Neural cell (in vitro differentiated cells): Measurements from ENCODE around the gene KRTAP1-4. TPM values are rescaled to one million over a fixed set of nuclear protein-coding genes. Genes with fewer than 3 reads are reported as not detected.

Experiments used
- H2AFZ ChIP-seq: fragments of 200-600, 300-800 bp; sonication (generic), shearing (Covaris generic); 2 replicates; pipeline ENCODE4 v1.6.0; 2014; ENCODE audit warnings: low read depth, mild to moderate bottlenecking, antibody characterized with exemption, low read length, moderate library complexity
- H3F3A ChIP-seq: fragments of 200-600 bp; shearing (Covaris generic); 2 replicates; pipeline ENCODE4 v1.6.1; 2016; ENCODE audit warnings: mild to moderate bottlenecking, moderate library complexity, mixed read lengths, antibody characterized with exemption, low read length; ENCODE audit not compliant: insufficient read depth, poor library complexity, severe bottlenecking
- H3K27ac ChIP-seq: fragments of 200-600, 300-800 bp; sonication (generic), shearing (Covaris generic); 2 replicates; pipeline ENCODE4 v1.5.1; 2014; ENCODE audit warnings: mild to moderate bottlenecking, low read length, moderate library complexity
- H3K27me3 ChIP-seq: fragments of 300-800, 200-600 bp; sonication (generic), shearing (Covaris generic); 2 replicates; pipeline ENCODE4 v1.6.0; 2014; ENCODE audit warnings: mild to moderate bottlenecking, low read depth, low read length, moderate library complexity; ENCODE audit not compliant: insufficient read depth
- H3K36me3 ChIP-seq: fragments of 300-800, 200-600 bp; sonication (generic), shearing (Covaris generic); 2 replicates; pipeline ENCODE4 v1.5.1; 2014; ENCODE audit warnings: mild to moderate bottlenecking, antibody characterized with exemption, low read length, moderate library complexity; ENCODE audit not compliant: insufficient read depth
- H3K4me2 ChIP-seq: fragments of 300-800, 200-600 bp; sonication (generic), shearing (Covaris generic); 2 replicates; pipeline ENCODE4 v1.6.0; 2014; ENCODE audit warnings: mild to moderate bottlenecking, low read length
- H3K4me3 ChIP-seq: fragments of 300-800, 200-600 bp; sonication (generic), shearing (Covaris generic); 2 replicates; pipeline ENCODE4 v1.5.1; 2014; ENCODE audit warnings: mild to moderate bottlenecking, low read length, moderate library complexity
- H3K79me2 ChIP-seq: fragments of 200-600 bp; shearing (Covaris generic); replicated peaks from 2 replicates; pipeline ENCODE4 v1.6.0; 2014; ENCODE audit warnings: mild to moderate bottlenecking, low read length, moderate library complexity; ENCODE audit not compliant: insufficient read depth
- H3K9ac ChIP-seq: fragments of 300-800, 200-600 bp; sonication (generic), shearing (Covaris generic); 2 replicates; pipeline ENCODE4 v1.6.1; 2016; ENCODE audit warnings: mild to moderate bottlenecking, low read length, mixed read lengths
- H3K9me2 ChIP-seq: fragments of 200-600 bp; shearing (Covaris generic); 2 replicates; pipeline ENCODE4 v1.6.1; 2016; ENCODE audit warnings: mild to moderate bottlenecking, low read length, mixed read lengths; ENCODE audit not compliant: insufficient read depth
- H3K9me3 ChIP-seq: fragments of 200-600, 300-800 bp; sonication (generic), shearing (Covaris generic); 2 replicates; pipeline ENCODE4 v1.6.1; 2016; ENCODE audit warnings: mild to moderate bottlenecking, mixed run types, low read length, moderate library complexity, mixed read lengths
- H4K20me1 ChIP-seq: fragments of 200-600 bp; shearing (Covaris generic); 2 replicates; pipeline ENCODE4 v1.6.1; 2016; ENCODE audit warnings: mild to moderate bottlenecking, mixed run types; ENCODE audit not compliant: insufficient read depth
- EP300 ChIP-seq: fragments of 450-650 bp; conservative IDR thresholded peaks from 2 replicates; pipeline ENCODE4 v1.6.1; 2014; ENCODE audit warnings: antibody characterized with exemption, mild to moderate bottlenecking, moderate library complexity; ENCODE audit not compliant: poor library complexity, severe bottlenecking
- EZH2 ChIP-seq: fragments of 200-600, 300-800 bp; shearing (Covaris generic), sonication (generic); IDR thresholded peaks from 2 replicates; pipeline ENCODE4 v1.6.1; 2014; ENCODE audit warnings: antibody characterized with exemption, low read length, borderline replicate concordance, mild to moderate bottlenecking; ENCODE audit not compliant: insufficient read depth, poor library complexity, severe bottlenecking
- MXI1 ChIP-seq: fragments of 450-650 bp; conservative IDR thresholded peaks from 2 replicates; pipeline ENCODE4 v1.6.1; 2014; ENCODE audit warnings: antibody characterized with exemption, mild to moderate bottlenecking; ENCODE audit not compliant: poor library complexity, severe bottlenecking
- POLR2AphosphoS5 ChIP-seq: IDR thresholded peaks from 2 replicates; pipeline ENCODE4 v1.6.1; 2012
- RAD21 ChIP-seq: fragments of 450-650 bp; conservative IDR thresholded peaks from 2 replicates; pipeline ENCODE4 v1.6.1; 2014; ENCODE audit warnings: antibody characterized with exemption, mild to moderate bottlenecking, moderate library complexity
- SMC3 ChIP-seq: fragments of 450-650 bp; conservative IDR thresholded peaks from 2 replicates; pipeline ENCODE4 v1.6.1; 2014; ENCODE audit warnings: antibody characterized with exemption, mild to moderate bottlenecking, moderate library complexity; ENCODE audit not compliant: poor library complexity
- TAF1 ChIP-seq: IDR thresholded peaks from 2 replicates; pipeline ENCODE4 v1.6.1; 2012; ENCODE audit warnings: low read depth
- polyA plus RNA-seq: library from polyadenylated mRNA; depleted of rRNA; stranded (reverse); fragments of >200 nt; gene quantifications from 2 replicates; pipeline ENCODE4 v1.2.3, GENCODE V29; 2014
- TF ChIP-seq, protein P1 (sequence below): fragments of 450-650 bp; IDR thresholded peaks from 2 replicates; pipeline ENCODE4 v1.5.1; 2014; ENCODE audit warnings: antibody characterized with exemption, mild to moderate bottlenecking, moderate library complexity; ENCODE audit not compliant: poor library complexity, severe bottlenecking
- TF ChIP-seq, protein P2 (sequence below): IDR thresholded peaks from 2 replicates; pipeline ENCODE4 v1.6.1; 2012; ENCODE audit warnings: borderline replicate concordance

The KRTAP1-4 gene
- polyA plus RNA-seq, 1 donor from 2014 or later, result not detected

DNA sequence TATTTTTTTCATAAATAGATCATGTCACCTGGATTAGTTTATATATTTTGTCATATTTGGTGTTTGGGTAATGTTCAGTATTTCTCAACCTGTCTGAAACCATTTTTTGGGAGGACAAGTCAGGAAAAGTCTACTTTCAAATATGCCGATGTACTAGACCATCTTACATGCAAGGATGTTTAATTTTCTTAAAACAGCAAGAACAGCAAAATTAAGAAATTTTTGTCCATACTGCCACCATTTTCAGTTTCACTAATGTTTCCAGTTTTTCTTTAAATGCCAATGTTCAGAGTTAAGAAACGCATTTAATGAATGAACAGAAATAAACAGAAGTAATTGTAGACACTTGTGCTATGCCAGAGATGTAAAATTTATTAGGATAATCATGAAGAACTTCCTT, 36.9 kb downstream of the KRTAP1-4 start:
- Histone ChIP-seq H3K9me3 (no peaks in the 10 kb centered on the region), H3K79me2 (no peaks in the 10 kb centered on the region), H3K4me2 (no peak overlapping the region), H3K9me2 (no peaks in the 10 kb centered on the region), H2AFZ (no peak overlapping the region), H3F3A (no peaks in the 10 kb centered on the region), H3K36me3 (no peaks in the 10 kb centered on the region), H3K27ac (no peak overlapping the region), H3K27me3 (no peaks in the 10 kb centered on the region), H3K4me3 (no peak overlapping the region), H4K20me1 (no peaks in the 10 kb centered on the region), H3K9ac (no peak overlapping the region)
- TF ChIP-seq POLR2AphosphoS5, result no peak
- TF ChIP-seq, protein P1, sequence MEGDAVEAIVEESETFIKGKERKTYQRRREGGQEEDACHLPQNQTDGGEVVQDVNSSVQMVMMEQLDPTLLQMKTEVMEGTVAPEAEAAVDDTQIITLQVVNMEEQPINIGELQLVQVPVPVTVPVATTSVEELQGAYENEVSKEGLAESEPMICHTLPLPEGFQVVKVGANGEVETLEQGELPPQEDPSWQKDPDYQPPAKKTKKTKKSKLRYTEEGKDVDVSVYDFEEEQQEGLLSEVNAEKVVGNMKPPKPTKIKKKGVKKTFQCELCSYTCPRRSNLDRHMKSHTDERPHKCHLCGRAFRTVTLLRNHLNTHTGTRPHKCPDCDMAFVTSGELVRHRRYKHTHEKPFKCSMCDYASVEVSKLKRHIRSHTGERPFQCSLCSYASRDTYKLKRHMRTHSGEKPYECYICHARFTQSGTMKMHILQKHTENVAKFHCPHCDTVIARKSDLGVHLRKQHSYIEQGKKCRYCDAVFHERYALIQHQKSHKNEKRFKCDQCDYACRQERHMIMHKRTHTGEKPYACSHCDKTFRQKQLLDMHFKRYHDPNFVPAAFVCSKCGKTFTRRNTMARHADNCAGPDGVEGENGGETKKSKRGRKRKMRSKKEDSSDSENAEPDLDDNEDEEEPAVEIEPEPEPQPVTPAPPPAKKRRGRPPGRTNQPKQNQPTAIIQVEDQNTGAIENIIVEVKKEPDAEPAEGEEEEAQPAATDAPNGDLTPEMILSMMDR, result no peak
- no peak for TF ChIP-seq MXI1
- no peak for TF ChIP-seq RAD21
- no peak for TF ChIP-seq SMC3
- TF ChIP-seq, protein P2, sequence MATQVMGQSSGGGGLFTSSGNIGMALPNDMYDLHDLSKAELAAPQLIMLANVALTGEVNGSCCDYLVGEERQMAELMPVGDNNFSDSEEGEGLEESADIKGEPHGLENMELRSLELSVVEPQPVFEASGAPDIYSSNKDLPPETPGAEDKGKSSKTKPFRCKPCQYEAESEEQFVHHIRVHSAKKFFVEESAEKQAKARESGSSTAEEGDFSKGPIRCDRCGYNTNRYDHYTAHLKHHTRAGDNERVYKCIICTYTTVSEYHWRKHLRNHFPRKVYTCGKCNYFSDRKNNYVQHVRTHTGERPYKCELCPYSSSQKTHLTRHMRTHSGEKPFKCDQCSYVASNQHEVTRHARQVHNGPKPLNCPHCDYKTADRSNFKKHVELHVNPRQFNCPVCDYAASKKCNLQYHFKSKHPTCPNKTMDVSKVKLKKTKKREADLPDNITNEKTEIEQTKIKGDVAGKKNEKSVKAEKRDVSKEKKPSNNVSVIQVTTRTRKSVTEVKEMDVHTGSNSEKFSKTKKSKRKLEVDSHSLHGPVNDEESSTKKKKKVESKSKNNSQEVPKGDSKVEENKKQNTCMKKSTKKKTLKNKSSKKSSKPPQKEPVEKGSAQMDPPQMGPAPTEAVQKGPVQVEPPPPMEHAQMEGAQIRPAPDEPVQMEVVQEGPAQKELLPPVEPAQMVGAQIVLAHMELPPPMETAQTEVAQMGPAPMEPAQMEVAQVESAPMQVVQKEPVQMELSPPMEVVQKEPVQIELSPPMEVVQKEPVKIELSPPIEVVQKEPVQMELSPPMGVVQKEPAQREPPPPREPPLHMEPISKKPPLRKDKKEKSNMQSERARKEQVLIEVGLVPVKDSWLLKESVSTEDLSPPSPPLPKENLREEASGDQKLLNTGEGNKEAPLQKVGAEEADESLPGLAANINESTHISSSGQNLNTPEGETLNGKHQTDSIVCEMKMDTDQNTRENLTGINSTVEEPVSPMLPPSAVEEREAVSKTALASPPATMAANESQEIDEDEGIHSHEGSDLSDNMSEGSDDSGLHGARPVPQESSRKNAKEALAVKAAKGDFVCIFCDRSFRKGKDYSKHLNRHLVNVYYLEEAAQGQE, result no peak
- TF ChIP-seq EP300, result no peak

DNA sequence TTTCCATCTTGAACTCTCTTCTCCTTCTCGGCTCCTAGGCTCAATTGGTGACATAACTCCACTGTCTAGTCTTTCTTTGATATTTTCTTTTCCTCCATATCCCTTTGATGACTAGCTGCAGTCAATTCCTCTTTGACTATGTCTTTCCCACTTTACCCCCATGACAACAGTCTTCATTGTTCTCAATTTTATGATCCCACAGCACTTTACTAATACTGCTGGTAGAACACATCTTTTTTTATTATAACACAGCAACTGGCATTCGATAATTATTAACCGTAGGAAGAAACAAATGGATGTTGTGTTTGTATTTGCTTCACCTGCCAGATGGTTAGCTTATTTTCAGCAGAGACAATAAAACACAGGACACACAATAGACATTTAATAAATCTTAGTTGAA, 37.3 kb downstream of the KRTAP1-4 start:
- H3K27me3 ChIP-seq, result no peaks in the 10 kb centered on the region
- no peak overlapping the region for H3K4me2 ChIP-seq
- H3K9me3 ChIP-seq, result no peaks in the 10 kb centered on the region
- no peaks in the 10 kb centered on the region for H3F3A ChIP-seq
- no peak overlapping the region for H3K9ac ChIP-seq
- H2AFZ ChIP-seq, result no peak overlapping the region
- TF ChIP-seq EP300 (no peak), RAD21 (no peak), TAF1 (no peak), EZH2 (no peak)
- H3K36me3 ChIP-seq, result no peaks in the 10 kb centered on the region
- H4K20me1 ChIP-seq, result no peaks in the 10 kb centered on the region
- H3K4me3 ChIP-seq, result no peak overlapping the region
- no peaks in the 10 kb centered on the region for H3K79me2 ChIP-seq
- no peaks in the 10 kb centered on the region for H3K9me2 ChIP-seq
- H3K27ac ChIP-seq, result no peak overlapping the region

DNA sequence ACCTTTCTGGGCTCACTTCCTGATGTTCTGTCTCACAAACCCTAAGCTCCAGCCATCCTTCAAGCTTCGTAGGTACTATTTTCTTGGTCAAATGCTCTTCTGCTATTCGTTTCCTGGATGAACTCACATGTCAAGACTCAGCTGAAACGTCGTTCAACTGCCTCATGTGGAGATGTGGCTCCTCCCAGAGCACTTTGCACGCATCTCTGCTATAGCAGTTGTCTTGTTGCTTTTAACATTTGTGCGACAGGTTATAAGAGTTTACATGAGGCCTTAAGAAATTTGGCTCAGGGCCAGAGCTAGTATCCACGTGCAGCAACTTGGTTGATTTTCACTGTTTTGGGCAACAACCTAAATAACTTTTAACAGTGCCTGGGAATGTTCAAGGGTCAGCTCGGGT, 43.1 kb downstream of the KRTAP1-4 start:
- H3K4me3 ChIP-seq, result no peak overlapping the region
- H3F3A ChIP-seq, result no peaks in the 10 kb centered on the region
- H3K27ac ChIP-seq, result no peak overlapping the region
- H3K27me3 ChIP-seq, result no peaks in the 10 kb centered on the region
- no peaks in the 10 kb centered on the region for H3K36me3 ChIP-seq
- no peaks in the 10 kb centered on the region for H3K9me2 ChIP-seq
- H3K79me2 ChIP-seq, result no peaks in the 10 kb centered on the region
- TF ChIP-seq EZH2 (no peak), SMC3 (no peak), MXI1 (no peak), RAD21 (no peak), EP300 (no peak), POLR2AphosphoS5 (no peak), TAF1 (no peak)
- TF ChIP-seq, protein P1, result no peak
- TF ChIP-seq, protein P2, result no peak
- no peaks in the 10 kb centered on the region for H4K20me1 ChIP-seq
- no peak overlapping the region for H2AFZ ChIP-seq
- H3K9ac ChIP-seq, result no peak overlapping the region
- H3K9me3 ChIP-seq, result no peaks in the 10 kb centered on the region
- no peak overlapping the region for H3K4me2 ChIP-seq
